Left renal cortex interstitium (tissue), 4 donors: ENCODE measurements around the gene TPRN. TPM values are rescaled to one million over a fixed set of nuclear protein-coding genes. Genes with fewer than 3 reads are reported as not detected.
"Not testable (repeated sequence)": the region's sequence is repeated elsewhere in the genome, so short reads cannot be mapped to it uniquely, and the experiment has no call there.

Experiments
- DNase-seq, 4 donors: peaks; one replicate each; pipeline ENCODE4 v3.0.0-alpha.2; 2013; ENCODE audit warnings: low read depth in 4 of 4, low spot score in 2 of 4, missing footprints in 1 of 4
- polyA plus RNA-seq, 4 donors: library from polyadenylated mRNA; unstranded; fragments of 120-200 nt; gene quantifications; one replicate each; pipeline ENCODE4 v1.2.1, GENCODE V29; 2013; ENCODE audit not compliant: insufficient read length in 4 of 4

Gene TPRN
- 10 to 100 TPM; 12.8 to 15.4 (median 14.7) TPM for polyA plus RNA-seq

- peak; percentile 89 to 98 (median 94) for DNase-seq
These were observed at the start of gene TPRN for GRCh38 chr9:137200311-137201204. Gene TPRN, minus strand, starts transcription at chr9:137200741. Its CDS starts 30 bp downstream, at chr9:137200711.

GRCh38 chr9:137247916-137248175, 47.3 kb upstream of the TPRN start:
- DNase-seq, result no peak

GRCh38 chr9:137247135-137247915, 46.8 kb upstream of the TPRN start:
- no peak for DNase-seq

- DNase-seq, result no peak
These were observed 45.2 kb upstream of the TPRN start for GRCh38 chr9:137245450-137246421.

GRCh38 chr9:137244486-137245449, 44.2 kb upstream of the TPRN start:
- DNase-seq, result no peak

- no peak for DNase-seq
These were observed 43.3 kb upstream of the TPRN start for GRCh38 chr9:137243626-137244485.

GRCh38 chr9:137243266-137243625, 42.7 kb upstream of the TPRN start:
- DNase-seq, result not testable (repeated sequence)

GRCh38 chr9:137242269-137243203, 42.0 kb upstream of the TPRN start:
- no peak for DNase-seq

GRCh38 chr9:137241490-137242268, 41.1 kb upstream of the TPRN start:
- no peak for DNase-seq

- DNase-seq, result peak; percentile 97 to 99 (median 98)
These were observed 40.4 kb upstream of the TPRN start, which contains the start of gene TUBB4B for GRCh38 chr9:137240841-137241489. Gene TUBB4B, plus strand, starts transcription at chr9:137241287. Its CDS starts 74 bp downstream, at chr9:137241361.

GRCh38 chr9:137240318-137240840, 39.8 kb upstream of the TPRN start:
- DNase-seq, result no peak

GRCh38 chr9:137239541-137240200, 39.1 kb upstream of the TPRN start:
- DNase-seq, result not testable (repeated sequence)

- DNase-seq, result no peak
These were observed 37.5 kb upstream of the TPRN start for GRCh38 chr9:137237759-137238726.

GRCh38 chr9:137236936-137237421, 36.4 kb upstream of the TPRN start:
- no peak for DNase-seq
